Hematopoietic multipotent progenitor cell treated with erythropoietin and hydrocortisone succinate and interleukin-3 and kit ligand, for 4 days (in vitro differentiated cells): Measurements from ENCODE around the gene TUBGCP5.
A peak's percentile ranks its signal among the peaks of the same experiment; 100 is the strongest.
"Not testable (repeated sequence)": the region's sequence is repeated elsewhere in the genome, so short reads cannot be mapped to it uniquely, and the experiment has no call there.

ENCODE experiments used
- DNase-seq: peaks from one replicate; pipeline ENCODE4 v3.0.0-alpha.2; 2015

Gene TUBGCP5

DNA sequence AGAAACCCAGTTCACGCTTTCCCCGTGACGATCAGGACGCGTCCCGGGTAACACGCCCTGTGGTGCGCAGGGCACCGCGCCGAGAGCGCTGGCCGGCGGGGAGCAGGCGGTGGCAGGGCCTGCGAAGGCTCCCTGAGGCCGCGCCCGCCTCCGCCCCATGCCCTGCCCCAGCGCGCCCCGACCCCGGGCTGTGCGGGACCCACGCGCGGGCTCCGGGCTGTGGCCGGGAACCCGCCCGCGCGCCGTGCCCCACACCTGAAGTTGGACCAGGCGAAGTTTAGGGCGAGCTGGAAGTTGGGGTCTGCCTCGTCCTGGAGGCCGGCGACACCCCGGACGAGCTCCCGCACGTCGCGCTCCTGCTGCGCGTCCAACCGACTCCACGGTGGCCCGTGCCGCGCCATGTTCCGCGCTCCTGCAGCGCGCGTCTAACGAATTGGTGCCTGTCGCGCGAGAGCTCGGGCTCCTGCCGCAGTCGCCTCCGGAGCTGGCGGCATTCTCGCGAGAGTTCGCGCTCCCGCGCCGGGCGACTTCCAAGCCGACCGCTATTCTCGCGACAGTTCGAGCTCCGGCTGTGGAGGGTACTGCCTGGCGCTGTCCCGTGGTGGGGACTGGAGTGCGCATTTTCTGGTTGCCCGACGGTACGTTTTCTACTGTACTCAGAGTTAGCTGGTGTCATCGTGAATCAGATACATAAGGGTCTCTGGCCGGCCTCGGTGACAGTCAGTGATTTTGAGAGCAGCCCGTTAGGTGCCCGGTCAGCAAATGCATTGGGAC lies at the start of gene TUBGCP5:
TUBGCP5 (minus strand) TSS at position 427 of the 774 bp plus-strand sequence; CDS start at position 401, 26 bp downstream.
- DNase-seq: peak; percentile 99

DNA sequence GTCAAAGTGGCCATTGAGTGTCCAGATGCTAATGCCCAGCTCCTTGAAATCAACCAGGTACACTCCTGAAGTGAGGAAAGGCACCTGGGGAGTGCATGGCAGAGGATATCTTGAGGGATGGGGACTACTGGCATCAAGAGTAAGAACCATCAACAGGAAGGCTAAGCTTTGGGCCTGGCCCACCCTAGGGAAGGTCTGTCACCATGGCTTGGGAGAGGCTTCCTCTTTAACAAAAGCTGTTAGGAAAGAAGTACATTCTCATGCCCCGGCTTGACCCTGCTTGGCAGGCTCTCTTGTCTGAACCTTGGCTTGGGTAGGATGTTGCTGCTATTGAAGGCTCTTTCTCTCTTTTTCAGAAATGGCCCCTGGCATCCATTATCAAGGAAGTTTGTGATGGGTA lies 43.7 kb upstream of the TUBGCP5 start:
- no peak for DNase-seq

DNA sequence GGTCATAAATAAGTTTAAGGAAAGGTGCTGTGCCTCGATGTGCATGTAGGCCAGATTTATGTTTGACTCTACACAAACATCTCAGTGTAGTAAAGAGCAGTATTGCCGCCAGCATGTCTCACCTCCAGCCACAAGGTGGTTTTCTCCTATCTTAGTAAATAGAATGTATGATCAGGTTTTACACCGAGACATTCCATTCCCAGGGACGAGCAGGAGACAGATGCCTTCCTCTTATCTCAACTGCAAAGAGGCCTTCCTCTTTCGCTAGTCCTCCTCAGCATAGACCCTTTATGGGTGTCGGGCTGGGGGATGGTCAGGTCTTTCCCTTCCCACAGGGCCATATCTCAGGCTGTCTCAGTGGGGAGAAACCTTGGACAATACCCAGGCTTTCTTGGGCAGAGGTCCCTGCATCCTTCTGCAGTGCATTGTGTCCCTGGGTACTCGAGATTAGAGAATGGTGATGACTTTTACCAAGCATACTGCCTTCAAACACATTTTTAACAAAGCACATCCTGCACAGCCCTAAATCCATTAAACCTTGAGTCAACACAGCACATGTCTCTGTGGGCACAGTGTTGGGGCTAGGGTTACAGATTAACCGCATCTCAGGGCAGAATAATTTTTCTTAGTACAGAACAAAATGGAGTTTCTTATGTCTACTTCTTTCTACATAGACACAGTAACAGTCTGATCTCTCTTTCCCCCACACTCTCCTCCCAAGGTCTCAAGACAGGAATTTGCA lies 42.8 kb upstream of the TUBGCP5 start:
- DNase-seq: not testable (repeated sequence)

DNA sequence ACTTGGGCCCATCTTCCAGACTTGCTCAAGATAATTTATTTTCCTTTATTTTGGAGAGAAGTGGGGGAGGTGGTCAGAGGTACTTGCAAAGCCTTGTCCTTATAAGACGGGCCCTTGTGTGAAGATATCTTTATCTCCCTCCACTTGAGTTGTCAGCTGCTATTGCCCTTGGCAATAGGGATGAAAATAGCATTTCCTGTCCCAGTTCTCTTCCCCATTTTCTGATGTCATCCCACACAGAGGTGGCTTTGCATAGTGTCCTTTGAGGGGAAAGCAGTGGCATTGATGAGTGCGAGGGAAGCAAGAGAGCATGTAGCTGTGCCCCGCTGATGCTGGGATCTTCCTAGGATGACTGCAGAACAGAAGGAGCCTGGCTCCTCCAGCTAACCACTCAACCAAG lies 41.9 kb upstream of the TUBGCP5 start:
- no peak for DNase-seq

DNA sequence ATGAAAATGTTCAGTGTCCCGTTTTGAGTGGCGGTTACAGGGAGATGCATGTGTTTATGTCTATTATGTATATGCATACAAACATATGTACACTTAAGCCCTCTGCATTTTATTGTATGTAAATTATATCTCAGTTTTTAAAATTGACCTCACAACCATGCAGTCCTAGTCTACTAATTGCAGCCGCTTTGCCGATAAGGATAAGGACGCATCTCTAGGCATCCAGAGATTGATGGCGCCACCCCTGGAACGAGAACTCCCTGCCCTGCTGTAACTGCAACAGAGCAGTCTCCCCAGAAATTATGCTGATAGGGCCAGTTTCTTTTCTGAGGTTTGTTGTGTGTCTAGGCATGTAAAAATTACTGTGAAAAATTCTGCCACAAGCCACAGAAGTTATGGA lies 40.4 kb upstream of the TUBGCP5 start:
- DNase-seq: no peak

DNA sequence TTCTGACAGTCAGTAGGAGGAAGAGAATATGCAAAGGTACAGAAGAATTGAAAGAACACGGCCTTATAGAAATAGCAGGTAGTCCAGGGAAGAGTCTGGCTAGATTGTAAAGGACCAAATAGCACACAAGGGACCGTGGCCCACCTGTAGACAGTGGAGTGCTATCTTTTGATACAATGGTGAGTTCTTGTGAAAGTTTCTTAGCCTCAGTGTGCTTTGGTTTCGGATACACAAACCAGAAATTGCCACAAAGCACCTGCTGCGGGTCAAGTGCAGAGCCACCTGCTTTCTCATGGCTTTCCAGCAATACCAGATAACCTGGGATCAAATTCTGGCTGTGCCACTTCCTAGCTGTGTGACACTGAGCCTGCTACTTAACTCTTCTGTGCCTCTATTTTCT lies 36.6 kb upstream of the TUBGCP5 start:
- no peak for DNase-seq

DNA sequence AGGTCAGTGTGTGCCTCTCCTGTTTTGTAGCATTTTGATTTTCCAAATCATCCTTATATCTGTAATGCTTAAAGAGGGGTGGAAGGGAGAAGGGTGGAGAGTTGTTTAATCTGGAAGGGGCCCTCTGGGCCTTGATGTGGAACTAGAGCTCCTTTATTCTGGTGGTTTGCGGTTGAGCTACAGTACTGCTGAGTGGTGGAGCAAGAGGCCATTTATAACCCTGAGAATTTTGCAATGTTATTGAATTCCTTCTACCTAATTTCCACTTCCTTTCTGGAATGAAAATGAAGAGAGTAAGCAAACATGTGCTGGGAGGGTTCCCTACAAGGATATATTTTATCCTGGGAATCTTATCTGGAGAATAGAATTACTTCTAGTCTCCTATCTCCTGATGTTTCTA lies 35.3 kb upstream of the TUBGCP5 start:
- no peak for DNase-seq

DNA sequence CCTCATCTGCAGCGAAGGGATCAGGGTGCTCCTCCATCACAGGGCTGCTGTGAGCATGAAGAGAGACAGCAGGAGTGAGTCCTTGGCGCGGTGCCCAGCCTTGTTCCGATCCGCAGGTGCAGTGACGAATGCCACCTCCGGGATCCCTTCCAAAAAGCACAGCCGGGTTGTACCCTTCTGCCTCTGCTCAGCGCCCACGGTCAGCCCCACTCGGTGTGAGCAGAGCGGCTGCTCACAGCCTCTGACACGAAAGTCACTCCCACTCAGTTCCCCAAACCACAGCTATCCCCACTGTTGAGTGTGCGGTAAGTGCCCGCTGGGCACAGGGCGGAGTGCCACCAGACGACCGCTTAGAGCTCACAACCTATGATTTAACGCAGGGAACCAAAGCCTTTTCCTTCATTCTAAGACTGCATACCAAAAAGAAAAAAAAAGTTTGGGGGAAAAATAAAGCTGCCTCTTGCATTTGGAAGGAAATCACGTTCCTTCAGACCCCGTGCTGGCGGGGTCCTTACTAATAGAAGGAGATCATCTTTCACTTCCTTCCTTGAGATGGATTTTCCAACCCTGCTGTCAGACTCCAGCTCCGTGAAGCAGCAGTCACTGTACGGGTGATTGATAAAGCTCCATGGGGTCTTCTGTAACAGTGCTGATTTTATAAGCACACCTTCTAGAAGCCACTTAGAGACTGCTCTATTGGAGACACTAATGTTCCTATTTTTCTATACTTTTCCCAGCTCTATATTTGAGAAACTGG lies 34.7 kb upstream of the TUBGCP5 start:
- DNase-seq: no peak

DNA sequence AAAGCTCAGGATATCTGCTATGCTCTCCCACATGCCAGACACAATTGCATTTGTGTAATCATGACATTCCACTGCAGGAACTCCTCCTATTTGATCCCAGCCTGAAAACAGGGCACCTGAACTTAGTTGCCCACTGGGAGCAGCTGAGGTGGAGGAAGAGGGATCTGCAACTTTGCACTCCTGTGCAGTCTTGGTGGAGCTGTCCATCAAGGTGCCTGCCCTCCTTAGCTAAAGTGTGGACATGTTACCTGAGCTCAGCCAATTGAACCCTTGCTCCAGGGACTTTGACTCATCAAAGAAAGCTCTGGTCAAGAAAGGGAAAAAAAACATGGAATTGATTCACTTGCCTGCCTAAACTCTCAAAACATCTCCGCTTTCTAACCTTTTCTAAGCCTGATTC lies 33.3 kb upstream of the TUBGCP5 start:
- DNase-seq: no peak

DNA sequence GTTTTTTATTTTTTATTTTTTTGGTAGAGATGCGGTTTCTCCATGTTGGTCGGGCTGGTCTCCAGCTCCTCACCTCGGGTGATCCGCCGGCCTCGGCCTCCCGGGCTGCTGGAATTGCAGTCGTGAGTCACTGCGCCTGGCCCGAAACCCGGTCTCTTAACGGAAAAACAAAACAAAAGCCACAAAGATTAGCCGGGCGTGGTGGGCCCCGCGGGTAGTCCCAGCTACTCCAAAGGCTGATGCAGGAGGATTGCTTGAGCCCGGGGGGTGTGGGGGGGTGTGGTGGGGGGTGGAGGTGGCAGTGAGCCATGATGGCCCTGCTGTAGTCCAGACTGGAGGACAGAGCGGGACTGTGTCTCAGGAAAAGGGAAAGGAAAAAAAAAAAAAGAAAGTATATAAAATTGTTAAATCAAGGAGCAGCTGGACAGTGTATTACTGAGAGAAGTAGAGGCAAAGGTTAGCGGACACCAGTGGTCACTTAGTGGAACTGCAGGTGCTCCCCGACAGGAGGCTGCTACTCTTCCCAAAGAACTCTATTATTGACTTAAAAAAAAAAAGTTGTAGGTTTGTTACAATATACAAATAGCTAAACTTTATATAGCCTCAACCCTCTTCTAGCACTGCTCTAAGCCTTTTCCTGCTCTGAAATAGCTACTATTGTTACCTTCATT lies 30.3 kb upstream of the TUBGCP5 start:
- DNase-seq: no peak

DNA sequence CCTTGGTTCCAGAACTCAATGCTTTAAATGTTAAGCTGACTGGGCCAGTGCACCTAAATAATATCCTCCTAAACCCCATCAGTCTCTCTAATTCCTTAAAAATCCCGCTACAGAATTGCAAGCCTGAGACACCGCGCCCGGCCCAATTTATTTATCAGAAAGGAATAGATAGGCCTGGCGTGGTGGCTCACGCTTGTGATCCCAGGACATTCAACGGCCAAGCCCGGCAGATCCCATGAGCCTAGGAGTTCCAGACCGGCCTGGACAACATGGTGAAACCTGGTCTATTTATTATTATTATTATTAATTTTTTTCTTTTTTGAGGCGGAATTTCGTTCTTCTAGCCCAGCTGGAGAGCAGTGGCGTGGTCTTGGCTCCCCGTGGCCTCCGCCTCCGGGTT lies 28.0 kb upstream of the TUBGCP5 start:
- no peak for DNase-seq

DNA sequence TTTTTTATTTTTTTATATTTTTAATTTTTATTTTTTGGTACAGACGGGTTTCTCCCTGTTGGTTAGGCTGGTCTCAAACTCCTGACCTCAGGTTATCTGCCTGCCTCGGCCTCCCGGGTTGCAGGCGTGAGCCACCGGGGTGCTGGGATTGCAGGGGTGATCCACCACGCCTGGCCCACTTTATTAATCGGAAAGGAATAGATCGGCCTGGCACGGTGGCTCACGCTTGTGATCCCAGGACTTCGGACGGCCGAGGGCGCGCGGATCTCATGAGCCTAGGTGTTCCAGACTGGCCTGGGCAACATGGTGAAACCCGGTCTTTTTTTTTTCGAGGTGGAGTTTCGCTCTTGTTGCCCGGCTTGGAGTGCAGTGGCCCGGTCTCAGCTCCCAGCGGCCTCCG lies 26.5 kb upstream of the TUBGCP5 start:
- no peak for DNase-seq

DNA sequence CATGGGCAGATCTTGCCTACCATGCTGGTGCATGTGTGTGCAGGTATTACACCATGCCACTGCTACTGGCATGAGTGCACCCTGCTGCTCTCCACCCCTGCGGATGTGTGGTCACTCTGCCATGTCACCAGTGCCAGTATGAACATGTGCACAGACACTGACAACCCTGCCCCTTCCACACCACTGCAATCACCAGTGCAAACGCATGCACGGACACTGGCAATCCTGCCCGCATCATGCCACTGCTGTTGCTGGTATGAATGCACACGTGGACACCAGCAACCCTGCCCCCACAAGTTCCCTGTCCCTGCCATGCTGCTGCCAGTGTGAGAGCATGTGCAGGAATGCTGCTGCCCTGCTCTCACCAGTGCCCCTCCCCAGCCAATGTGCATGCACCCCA lies 24.8 kb upstream of the TUBGCP5 start:
- DNase-seq: no peak

DNA sequence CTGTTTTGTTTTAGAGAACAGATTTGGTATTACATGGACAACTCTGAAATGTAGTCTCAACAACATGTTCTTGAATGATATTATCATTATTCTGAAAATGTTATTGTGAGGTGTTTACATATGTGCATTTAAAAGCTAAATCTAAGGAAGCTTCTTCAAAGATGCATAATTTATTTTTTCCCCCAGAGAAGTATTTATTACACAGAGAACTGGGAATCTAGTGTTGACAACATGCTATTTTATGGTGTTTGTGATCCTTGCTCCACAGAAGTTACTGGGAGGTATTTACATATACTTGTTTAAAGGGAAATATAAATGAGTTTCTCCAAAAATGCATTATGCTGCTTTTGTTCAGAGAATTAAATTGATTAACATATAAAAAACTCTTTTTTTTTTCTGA lies 18.3 kb upstream of the TUBGCP5 start:
- no peak for DNase-seq

DNA sequence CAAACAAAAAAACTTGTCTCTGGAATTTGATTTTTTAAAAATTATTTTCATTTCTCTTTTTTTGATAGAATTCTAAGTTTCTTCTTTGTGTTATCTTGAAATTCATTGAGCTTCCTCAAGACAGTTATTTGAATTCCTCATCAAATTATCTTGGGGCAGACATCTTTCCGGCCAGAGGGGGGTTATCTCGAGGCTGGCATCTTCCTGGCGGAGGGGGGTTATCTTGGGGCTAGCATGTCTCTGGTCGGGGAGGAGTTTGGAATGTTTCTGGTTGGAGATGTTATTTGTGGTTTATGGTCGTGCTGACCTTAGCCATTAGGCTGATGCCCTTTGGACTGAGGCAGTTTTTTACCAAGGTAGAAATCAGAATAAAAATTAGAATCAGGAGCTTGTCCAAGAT lies 15.9 kb upstream of the TUBGCP5 start:
- DNase-seq: no peak

DNA sequence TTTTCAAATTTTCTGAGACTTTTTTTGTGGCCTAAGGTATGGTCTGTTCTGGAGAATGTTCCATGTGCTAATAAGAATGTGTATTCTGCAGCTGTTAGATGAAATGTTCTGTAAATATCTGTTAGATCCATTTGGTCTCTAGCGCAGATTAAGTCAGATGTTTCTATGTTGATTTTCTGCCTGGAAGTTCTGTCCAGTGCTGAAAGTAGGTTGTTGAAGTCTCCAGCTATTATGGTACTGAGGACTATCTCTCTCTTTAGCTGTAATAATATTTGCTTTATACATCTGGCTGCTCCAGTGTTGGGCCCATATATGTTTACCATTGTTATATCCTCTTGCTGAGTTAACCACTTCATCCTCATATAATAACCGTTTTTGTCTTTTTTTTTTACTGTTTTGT lies 13.2 kb upstream of the TUBGCP5 start:
- no peak for DNase-seq

DNA sequence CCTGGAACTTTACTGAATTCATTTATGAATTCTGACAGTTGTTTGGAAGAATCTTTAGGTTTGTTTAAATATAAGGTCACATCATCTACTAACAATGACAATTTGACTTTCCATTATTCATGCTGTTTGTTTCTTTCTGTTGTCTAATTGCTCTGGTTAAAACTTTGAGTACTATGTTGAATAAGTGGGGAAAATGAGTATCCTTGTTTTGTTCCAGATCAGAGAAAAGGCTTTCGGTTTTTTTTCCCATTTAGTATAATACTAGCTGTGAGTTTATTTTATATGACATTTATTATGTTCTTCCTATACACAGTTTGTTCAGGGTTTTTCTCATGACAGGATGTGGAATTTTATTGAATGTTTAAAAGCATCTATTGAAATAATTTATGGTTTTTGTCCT lies 11.3 kb upstream of the TUBGCP5 start:
- no peak for DNase-seq

DNA sequence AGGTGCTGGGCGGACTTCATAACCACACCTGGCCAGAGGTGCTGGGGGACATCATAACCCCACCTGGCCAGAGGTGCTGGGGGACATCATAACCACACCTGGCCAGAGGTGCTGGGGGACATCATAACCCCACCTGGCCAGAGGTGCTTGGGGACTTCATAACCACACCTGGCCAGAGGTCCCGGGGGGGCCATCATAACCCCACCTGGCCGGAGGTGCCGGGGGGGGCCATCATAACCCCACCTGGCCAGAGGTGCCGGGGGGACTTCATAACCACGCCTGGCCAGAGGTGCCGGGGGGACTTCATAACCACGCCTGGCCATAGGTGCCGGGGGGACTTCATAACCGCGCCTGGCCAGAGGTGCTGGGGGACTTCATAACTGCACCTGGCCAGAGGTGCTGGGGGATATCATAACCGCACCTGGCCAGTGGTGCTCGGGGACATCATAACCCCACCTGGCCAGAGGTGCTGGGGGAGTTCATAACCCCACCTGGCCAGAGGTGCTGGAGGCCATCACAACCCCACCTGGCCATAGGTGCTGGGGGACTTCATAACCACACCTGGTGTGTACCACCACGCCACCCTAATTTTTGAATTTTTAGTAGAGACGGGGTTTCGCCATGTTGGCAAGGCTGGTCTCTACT lies 10.7 kb upstream of the TUBGCP5 start:
- DNase-seq: no peak

DNA sequence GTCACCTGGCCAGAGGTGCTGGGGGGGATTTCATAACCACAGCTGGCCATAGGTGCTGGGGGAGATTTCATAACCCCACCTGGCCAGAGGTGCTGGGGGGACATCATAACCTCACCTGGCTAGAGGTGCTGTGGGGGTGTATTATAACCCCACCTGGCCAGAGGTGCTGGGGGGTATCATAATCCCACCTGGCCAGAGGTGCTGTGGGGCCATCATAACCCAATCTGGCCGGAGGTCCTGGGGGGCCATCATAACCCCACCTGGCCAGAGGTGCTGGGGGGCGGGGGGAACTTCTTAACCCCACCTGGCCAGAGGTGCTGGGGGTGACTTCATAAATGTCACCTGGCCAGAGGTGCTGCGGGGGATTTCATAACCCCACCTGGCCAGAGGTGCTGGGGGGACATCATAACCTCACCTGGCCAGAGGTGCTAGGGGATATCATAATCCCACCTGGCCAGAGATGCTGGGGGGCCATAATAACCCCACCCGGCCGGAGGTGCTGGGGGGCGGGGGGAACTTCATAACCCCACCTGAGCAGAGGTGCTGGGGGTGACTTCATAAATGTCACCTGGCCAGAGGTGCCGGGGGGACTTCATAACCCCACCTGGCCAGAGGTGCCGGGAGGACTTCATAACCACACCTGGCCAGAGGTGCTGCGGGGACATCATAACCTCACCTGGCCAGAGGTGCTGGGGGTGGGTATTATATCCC lies 9.4 kb upstream of the TUBGCP5 start:
- not testable (repeated sequence) for DNase-seq

DNA sequence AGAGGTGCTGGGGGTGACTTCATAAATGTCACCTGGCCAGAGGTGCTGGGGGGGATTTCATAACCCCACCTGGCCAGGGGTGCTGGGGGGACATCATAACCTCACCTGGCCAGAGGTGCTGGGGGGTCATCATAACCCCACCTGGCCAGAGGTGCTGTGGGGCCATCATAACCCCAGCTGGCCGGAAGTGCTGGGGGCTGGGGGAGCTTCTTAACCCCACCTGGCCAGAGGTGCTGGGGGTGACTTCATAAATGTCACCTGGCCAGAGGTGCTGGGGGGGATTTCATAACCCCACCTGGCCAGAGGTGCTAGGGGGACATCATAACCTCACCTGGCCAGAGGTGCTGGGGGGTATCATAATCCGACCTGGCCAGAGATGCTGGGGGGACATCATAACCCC lies 4.6 kb upstream of the TUBGCP5 start:
- not testable (repeated sequence) for DNase-seq

DNA sequence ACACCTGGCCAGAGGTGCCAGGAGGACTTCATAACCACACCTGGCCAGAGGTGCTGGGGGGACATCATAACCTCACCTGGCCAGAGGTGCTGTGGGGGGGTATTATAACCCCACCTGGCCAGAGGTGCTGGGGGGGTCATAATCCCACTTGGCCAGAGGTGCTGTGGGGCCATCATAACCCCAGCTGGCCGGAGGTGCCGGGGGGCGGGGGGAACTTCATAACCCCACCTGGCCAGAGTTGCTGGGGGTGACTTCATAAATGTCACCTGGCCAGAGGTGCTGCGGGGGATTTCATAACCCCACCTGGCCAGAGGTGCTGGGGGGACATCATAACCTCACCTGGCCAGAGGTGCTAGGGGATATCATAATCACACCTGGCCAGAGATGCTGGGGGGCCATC lies 4.2 kb upstream of the TUBGCP5 start:
- not testable (repeated sequence) for DNase-seq

DNA sequence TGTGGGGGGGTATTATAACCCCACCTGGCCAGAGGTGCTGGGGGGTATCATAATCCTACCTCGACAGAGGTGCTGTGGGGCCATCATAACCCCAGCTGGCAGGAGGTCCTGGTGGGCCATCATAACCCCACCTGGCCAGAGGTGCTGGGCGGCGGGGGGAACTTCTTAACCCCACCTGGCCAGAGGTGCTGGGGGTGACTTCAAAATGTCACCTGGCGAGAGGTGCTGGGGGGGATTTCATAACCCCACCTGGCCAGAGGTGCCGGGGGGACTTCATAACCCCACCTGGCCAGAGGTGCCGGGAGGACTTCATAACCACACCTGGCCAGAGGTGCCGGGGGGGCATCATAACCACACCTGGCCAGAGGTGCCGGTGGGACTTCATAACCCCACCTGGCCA lies 2.4 kb upstream of the TUBGCP5 start:
- not testable (repeated sequence) for DNase-seq
